COLO829 (cell line): Measurements from ENCODE around the gene PAF1.
A peak's percentile ranks its signal among the peaks of the same experiment; 100 is the strongest.

ENCODE experiments used
- DNase-seq: peaks from one replicate; pipeline ENCODE4 v3.0.0; 2012; ENCODE audit warnings: low spot score

The PAF1 gene

GRCh38 chr19:39416152-39417120 lies 25.5 kb upstream of the PAF1 start:
- no peak for DNase-seq

DNA sequence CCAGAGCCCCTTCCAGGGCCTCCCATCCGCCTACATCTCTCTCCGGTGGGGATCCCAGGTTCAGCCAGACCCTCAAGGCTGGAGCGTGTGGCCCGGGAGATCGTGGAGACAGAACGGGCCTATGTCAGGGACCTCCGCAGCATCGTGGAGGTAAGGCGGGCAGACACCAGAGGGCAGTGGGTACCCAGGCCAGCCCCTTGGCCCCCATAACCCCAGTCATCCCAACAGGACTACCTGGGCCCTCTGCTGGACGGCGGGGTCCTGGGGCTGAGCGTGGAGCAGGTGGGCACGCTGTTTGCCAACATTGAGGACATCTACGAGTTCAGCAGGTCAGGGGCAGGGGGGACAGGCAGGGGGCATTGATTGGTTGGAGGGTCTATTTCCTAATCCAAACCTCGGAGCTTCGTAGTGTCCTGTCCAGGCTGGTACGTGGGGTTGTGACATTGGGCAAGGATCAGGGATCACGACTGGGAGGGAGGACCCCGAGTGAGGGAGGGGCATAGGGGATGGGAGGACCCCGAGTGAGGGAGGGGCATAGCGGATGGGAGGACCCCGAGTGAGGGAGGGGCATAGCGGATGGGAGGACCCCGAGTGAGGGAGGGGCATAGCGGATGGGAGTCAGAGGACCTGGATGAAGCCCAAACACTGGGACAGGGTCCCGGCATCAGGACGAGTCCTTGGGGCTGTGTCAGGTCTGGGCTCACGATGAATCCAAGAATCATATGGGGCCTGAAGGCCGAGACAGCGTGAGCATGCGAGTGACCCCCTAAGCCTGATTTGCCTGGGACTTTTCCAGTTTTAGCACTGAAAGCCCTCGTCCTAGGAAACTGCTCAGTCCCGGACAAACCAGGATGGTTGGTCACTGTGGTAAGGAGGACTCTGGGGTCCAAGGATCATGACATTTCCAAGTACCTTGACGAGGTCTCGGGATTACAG lies 24.5 kb upstream of the PAF1 start:
- no peak for DNase-seq

DNA sequence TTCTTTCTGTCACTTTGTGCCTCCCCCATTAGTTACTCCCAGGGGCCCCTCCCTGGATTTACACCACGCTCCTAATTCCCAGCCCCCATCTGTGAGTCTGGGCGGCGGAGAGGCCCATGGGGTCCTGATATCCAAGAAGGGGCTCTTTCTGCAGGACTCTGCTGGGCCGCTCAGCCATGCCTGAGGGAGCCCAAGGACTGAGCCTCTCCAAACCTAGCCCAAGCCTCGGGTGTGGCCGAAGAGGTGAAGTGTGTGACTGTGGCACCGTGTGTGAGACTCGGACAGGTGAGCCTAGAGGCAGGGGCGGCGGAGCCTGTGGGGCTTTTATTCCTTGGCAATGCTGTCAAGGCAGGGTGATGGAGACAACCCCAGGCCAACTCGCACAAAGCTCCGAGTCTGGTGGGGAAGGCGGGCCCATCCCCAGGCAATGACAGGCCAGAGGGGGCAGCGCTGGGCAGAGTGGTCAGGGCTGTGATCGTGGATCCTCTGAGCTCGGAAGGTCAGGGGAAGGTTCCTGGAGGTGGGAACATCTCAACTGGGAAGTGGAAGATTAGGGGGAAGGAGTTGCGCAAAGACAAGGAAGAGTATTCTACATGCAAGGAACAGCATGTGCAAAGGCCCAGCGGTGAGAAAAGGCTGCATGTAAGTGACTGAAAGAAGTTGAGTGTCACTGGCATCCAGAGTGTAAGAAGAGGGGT lies 23.2 kb upstream of the PAF1 start:
- DNase-seq = no peak

GRCh38 chr19:39413272-39413910 lies 22.5 kb upstream of the PAF1 start:
- DNase-seq = no peak

GRCh38 chr19:39412867-39413271 lies 22.0 kb upstream of the PAF1 start:
- DNase-seq = no peak

DNA sequence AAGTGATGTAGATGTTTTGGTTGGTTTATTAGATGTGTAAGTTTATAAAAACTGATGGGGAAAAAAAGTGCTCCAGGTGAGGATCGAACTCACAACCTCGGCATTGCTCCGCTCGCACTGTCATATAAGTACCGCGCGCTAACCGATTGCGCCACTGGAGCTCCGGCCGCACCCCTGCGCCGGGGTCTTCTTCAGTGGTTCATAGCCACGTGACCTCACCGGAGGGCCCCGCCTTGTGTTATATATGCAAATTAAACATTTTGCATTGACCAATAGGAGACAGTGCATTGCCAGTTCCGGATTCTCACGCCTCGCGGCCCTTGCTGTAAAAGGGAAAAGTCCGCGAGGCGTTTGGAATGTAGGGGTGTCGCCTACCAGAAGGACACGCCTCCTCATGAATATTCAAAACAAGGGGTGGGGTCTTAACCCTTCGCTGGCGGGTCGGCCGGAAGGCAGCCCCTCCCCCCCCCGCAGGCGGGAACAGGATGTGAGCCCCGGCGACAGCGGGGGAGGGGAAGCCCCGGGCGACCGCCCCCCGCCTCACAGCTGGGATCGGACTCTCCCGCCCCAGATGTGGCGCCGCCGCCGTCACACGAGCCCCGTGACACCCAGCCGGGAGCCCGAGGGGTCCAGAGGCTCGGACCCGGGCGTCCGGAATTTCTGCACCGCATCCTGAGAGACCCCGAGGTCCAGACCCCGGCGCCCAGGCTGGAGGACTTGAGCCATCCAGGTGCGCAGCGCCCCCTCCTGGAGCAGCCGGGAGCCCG lies 21.4 kb upstream of the PAF1 start, which contains the start of gene PLEKHG2:
PLEKHG2 (plus strand) TSS at position 570 of the 767 bp plus-strand sequence. CDS start 1,418 bp downstream, outside the sequence.
- DNase-seq = peak; percentile 100

DNA sequence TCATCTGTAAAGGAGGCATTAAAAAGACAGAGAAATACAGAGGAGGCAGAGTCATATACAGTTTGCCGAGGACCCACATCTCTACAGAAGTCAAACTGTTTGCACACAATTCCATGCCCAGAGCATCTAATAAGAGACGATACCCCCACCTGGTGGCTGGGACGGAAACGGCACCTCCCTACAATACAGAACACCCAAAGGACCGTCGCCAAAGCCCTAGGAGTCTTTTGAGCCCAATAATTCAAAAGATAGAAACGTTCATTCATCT lies 20.9 kb upstream of the PAF1 start:
- peak; percentile 93 for DNase-seq

GRCh38 chr19:39411081-39411831 lies 20.4 kb upstream of the PAF1 start:
- DNase-seq = no peak

DNA sequence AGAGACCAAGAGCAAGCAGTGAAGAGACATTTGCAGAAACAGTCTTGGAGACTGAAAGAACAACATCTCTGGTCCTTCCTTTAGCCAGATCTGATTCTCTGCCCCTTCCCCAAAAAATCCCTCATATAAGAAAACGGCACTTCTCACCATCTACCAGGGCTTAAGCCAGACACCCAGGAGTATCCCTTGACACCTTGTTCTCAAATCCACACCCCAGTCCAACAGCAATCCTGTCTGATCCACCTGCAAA lies 19.9 kb upstream of the PAF1 start:
- no peak for DNase-seq

DNA sequence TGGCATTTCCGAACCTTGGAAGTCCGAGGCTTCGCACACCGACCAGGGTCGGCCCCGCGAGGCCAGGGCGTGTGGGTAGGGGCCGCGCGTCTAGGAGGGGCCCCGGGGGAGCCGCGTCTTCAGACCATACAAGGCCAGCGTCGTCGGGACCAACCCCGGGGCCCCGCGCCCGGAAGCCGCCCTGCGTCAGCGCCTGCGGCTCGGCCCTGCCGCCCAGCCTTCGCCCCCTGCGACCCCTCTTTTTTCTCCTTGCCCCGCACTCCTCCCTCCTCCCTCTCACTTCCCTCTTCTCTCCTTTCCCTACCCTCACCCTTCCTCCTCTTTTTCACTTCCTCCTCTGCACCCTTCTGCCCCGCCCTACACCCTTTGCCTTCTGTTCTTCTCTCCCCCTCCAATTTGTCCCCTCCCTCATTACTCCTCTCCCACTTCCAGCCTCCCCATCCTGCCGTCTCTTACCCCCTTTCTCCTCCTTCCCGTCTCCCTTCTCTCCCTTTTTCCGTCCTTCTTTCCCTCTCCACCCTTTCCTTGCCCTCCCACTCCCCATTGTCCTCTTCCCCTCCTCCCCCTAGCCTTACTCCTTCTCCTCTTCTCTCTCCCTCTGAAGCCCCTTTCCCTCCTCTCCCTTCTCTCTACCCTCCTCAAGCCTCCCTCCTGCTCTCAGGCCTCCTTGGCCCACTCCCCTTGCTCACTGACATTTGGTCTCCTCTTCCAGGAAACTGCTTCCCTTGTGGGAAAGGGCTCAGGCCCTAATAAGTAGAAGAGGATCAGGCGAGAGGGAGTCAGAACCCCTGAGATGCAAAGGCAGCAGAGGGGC lies 19.3 kb upstream of the PAF1 start:
- no peak for DNase-seq

DNA sequence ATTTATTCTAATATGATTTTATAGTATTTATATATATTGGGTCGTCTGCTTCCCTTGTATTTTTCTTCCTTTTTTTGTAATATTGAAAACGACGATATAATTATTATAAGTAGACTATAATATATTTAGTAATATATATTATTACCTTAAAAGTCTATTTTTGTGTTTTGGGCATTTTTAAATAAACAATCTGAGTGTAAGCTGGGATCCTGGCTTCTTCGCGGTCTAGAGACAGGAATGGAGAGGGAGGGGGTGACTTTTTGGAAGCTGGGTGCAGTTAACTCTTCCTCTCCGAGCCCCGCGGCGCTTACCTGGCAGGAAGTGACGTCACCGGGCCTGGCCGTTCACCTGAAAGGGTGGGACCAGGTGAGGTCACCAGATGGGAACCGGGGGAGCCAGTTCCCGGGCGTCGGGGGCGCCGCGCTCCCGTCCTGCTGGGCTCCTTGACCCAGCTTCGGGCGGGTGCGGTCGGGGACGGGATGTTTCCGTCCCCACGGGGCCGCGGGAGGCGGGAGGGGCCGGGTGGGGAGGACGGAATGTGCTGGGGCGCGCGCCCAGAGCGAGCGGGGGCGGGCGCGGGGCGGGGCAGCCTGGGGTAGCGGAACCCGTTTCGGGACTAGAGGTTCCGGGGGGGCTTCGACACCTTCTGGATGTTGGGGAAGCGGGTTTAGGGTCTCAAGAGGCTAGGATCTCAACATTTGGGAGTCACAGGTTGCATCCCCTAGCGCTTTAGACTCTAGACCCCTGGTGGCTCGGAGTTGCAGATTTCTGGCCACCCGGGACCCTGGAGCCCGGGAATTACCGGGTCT lies 18.5 kb upstream of the PAF1 start:
- DNase-seq = no peak

GRCh38 chr19:39408392-39409207 lies 17.7 kb upstream of the PAF1 start:
- DNase-seq = no peak

DNA sequence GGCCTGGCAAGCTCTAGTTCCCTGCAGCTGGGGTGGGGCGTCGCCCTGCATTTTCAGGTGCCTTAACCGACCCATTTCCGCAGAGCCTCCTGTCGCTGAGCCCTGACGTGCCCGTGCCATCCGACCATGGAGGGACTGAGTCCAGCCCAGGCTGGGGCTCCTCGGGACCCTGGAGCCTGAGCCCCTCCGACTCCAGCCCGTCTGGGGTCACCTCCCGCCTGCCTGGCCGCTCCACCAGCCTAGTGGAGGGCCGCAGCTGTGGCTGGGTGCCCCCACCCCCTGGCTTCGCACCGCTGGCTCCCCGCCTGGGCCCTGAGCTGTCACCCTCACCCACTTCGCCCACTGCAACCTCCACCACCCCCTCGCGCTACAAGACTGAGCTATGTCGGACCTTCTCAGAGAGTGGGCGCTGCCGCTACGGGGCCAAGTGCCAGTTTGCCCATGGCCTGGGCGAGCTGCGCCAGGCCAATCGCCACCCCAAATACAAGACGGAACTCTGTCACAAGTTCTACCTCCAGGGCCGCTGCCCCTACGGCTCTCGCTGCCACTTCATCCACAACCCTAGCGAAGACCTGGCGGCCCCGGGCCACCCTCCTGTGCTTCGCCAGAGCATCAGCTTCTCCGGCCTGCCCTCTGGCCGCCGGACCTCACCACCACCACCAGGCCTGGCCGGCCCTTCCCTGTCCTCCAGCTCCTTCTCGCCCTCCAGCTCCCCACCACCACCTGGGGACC lies 16.9 kb upstream of the PAF1 start:
- DNase-seq = no peak

GRCh38 chr19:39407410-39407659 lies 16.4 kb upstream of the PAF1 start:
- no peak for DNase-seq

GRCh38 chr19:39406656-39407409 lies 15.9 kb upstream of the PAF1 start, which contains the start of gene ZFP36:
Gene ZFP36, plus strand, starts transcription at chr19:39406847. Its CDS starts 58 bp downstream, at chr19:39406905.
- peak; percentile 75 for DNase-seq

GRCh38 chr19:39405958-39406655 lies 15.2 kb upstream of the PAF1 start:
- DNase-seq = no peak
